Measurements from ENCODE around the gene OR2T6.
"Not testable (repeated sequence)": the region's sequence is repeated elsewhere in the genome, so short reads cannot be mapped to it uniquely, and the experiment has no call there.

The OR2T6 gene

DNA sequence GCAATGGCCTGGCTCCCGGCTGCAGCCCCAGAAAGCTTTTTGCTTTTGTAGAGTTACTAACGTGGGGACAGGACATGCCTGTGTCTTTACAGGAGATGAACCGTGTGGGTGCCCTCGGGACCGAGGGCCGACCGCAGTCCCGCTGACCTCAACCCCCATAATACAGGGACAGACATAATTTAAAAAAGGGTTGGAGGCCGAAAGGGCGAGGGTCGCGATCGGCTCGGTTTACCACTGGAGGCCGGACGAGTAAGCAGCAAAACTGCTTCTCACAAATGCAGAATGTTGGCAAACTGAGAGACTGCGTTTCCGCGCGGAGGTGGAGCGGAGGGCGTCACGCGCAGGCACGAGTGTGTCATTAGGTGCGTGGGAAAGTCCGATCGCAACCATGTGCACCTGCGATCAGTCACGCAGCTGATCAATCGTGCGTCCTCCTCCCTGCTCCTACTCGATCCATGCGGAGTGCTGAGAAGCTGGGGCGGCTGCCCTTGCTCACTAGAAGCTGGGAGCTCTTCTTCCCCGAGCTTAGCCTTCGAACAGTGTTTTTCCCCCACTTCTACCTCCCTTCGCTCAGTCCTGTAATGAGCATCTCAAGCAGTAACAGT, 58.4 kb downstream of the OR2T6 start:
- not testable (repeated sequence) for DNase-seq

GRCh38 chr1:248434913-248435312, 59.4 kb downstream of the OR2T6 start:
- DNase-seq, result not testable (repeated sequence)

GRCh38 chr1:248436303-248436702, 60.8 kb downstream of the OR2T6 start:
- not testable (repeated sequence) for DNase-seq

DNA sequence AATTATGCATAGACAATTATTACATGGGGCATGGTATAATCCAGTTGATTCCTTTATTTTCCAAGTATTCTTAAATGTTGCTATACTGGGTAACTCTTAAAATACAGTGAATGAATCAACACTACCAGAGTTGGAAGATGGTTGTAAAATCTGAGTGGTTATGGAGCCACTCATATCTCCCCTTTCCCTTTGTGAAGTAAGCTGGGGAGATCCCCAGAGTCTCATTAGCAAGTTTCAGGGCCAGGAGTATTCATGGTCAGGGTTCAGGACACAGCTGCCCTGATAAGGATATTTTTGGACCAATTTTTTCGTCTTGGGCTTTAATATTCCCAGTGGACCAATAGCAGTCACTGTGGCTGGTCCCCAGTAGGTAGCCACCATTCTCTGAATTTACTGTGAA, 63.1 kb downstream of the OR2T6 start:
- not testable (repeated sequence) for DNase-seq

DNA sequence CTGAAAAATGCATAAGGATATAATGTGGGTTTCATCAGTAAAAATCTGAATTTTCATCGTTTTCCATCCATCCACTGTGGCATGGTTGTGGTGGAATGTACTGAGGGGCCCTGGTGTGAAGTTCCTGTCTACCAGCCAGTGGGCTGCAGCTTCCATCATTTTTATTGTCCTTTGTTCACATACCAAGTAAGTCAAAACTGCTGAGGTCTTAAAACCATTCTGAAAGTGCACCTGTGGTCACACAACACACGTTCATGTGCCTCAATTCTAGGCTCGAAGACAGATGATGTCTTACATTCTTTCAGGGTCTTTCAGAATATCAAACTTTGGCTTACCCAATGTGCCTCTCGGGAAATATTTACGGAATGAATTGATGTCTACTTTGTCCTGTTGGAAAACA, 63.7 kb downstream of the OR2T6 start:
- DNase-seq, result not testable (repeated sequence)

Measured in NCI-H2081 (cell line).